HEK293 (cell line): ENCODE data around the gene MAP3K9.

Experiments
- CTCF ChIA-PET: fragments of 350-600 bp; formaldehyde crosslinking; extraction: SDS; loops from one replicate; lab custom pipeline; 2021; ENCODE audit warnings: antibody characterized with exemption; lab: Yijun Ruan, JAX
- POLR2A ChIA-PET: fragments of 300-600 bp; formaldehyde crosslinking; extraction: SDS; loops from one replicate; lab custom pipeline; 2020; ENCODE audit warnings: antibody characterized with exemption, inconsistent platforms; lab: Yijun Ruan, JAX
- H3K27ac ChIP-seq: fragments of 200-500 bp; sonication (Bioruptor generic); 2 replicates; pipeline ENCODE4 v1.5.1; 2014; ENCODE audit warnings: low read depth, low read length, control low read depth, inconsistent platforms; ENCODE audit errors: extremely low read depth
- H3K36me3 ChIP-seq, 2 experiments: fragments of 200-500 bp in 1 of 2; sonication (Bioruptor generic) in 1 of 2; 1 replicate in 1 of 2; 2 replicates in 1 of 2; pipeline ENCODE4 v1.5.1; 2014 to 2017; ENCODE audit warnings: inconsistent platforms in 2 of 2, low read length in 2 of 2; ENCODE audit not compliant: control insufficient read depth in 2 of 2, insufficient read depth in 1 of 2
- H3K4me1 ChIP-seq: fragments of 200-500 bp; sonication (Bioruptor generic); 2 replicates; pipeline ENCODE4 v1.5.1; 2014; ENCODE audit warnings: mild to moderate bottlenecking, low read length, inconsistent platforms; ENCODE audit not compliant: control insufficient read depth, insufficient read depth
- H3K4me3 ChIP-seq: 2 replicates; pipeline ENCODE4 v1.5.1; 2011; ENCODE audit warnings: low read depth, mild to moderate bottlenecking, control low read depth, low read length, moderate library complexity
- H3K9me3 ChIP-seq: fragments of 200-500 bp; sonication (Bioruptor generic); 2 replicates; pipeline ENCODE4 v1.5.1; 2014; ENCODE audit warnings: low read depth, low read length, inconsistent platforms; ENCODE audit not compliant: control insufficient read depth, insufficient read depth
- EGR2 ChIP-seq: fragments of 450-650 bp; formaldehyde crosslinking; IDR thresholded peaks from 2 replicates; pipeline ENCODE4 v1.5.1; 2016; ENCODE audit warnings: low read depth, missing biosample characterization, missing genetic modification characterization
- FEZF1 ChIP-seq: fragments of 450-650 bp; formaldehyde crosslinking; IDR thresholded peaks from 2 replicates; pipeline ENCODE4 v1.5.1; 2016; ENCODE audit warnings: missing biosample characterization, missing genetic modification characterization
- GLI4 ChIP-seq: fragments of 450-650 bp; formaldehyde crosslinking; IDR thresholded peaks from 2 replicates; pipeline ENCODE4 v1.5.1; 2016; ENCODE audit warnings: missing biosample characterization, missing genetic modification characterization
- PRDM1 ChIP-seq: fragments of 450-650 bp; formaldehyde crosslinking; IDR thresholded peaks from 2 replicates; pipeline ENCODE4; 2016; ENCODE audit warnings: missing biosample characterization, missing genetic modification characterization
- TRIM28 ChIP-seq: IDR thresholded peaks from 2 replicates; pipeline ENCODE4 v1.6.1; 2011; ENCODE audit warnings: low read length, control low read depth, borderline replicate concordance
- ZBTB6 ChIP-seq: fragments of 450-650 bp; formaldehyde crosslinking; IDR thresholded peaks from 2 replicates; pipeline ENCODE4 v1.5.1; 2017; ENCODE audit warnings: missing biosample characterization, missing genetic modification characterization
- ZFP3 ChIP-seq: fragments of 450-650 bp; formaldehyde crosslinking; IDR thresholded peaks from 2 replicates; pipeline ENCODE4 v1.5.1; 2016; ENCODE audit warnings: low read depth, missing biosample characterization, missing genetic modification characterization
- ZNF184 ChIP-seq: fragments of 450-650 bp; IDR thresholded peaks from 2 replicates; pipeline ENCODE4 v1.5.1; 2018; ENCODE audit warnings: missing biosample characterization, mild to moderate bottlenecking, missing genetic modification characterization
- ZNF202 ChIP-seq: fragments of 450-650 bp; formaldehyde crosslinking; IDR thresholded peaks from 2 replicates; pipeline ENCODE4 v1.5.1; 2016; ENCODE audit warnings: missing biosample characterization, missing genetic modification characterization, borderline replicate concordance
- ZNF223 ChIP-seq: fragments of 450-650 bp; formaldehyde crosslinking; IDR thresholded peaks from 2 replicates; pipeline ENCODE4 v1.5.1; 2016; ENCODE audit warnings: missing biosample characterization, missing genetic modification characterization
- ZNF324 ChIP-seq: fragments of 450-650 bp; formaldehyde crosslinking; IDR thresholded peaks from 2 replicates; pipeline ENCODE4 v1.5.1; 2016; ENCODE audit warnings: missing biosample characterization, missing genetic modification characterization
- ZNF341 ChIP-seq: fragments of 450-650 bp; formaldehyde crosslinking; IDR thresholded peaks from 2 replicates; pipeline ENCODE4; 2016; ENCODE audit warnings: low read depth, missing biosample characterization, missing genetic modification characterization
- ZNF394 ChIP-seq: fragments of 450-650 bp; formaldehyde crosslinking; IDR thresholded peaks from 2 replicates; pipeline ENCODE4 v1.5.1; 2016; ENCODE audit warnings: missing biosample characterization, missing genetic modification characterization, mild to moderate bottlenecking, moderate library complexity, borderline replicate concordance
- ZNF514 ChIP-seq: fragments of 450-650 bp; formaldehyde crosslinking; IDR thresholded peaks from 2 replicates; pipeline ENCODE4 v1.5.1; 2016; ENCODE audit warnings: missing biosample characterization, missing genetic modification characterization
- ZNF544 ChIP-seq: fragments of 450-650 bp; formaldehyde crosslinking; IDR thresholded peaks from 2 replicates; pipeline ENCODE4 v1.5.0; 2017; ENCODE audit warnings: missing biosample characterization, missing genetic modification characterization
- ZNF580 ChIP-seq: fragments of 450-650 bp; formaldehyde crosslinking; IDR thresholded peaks from 2 replicates; pipeline ENCODE4 v1.5.1; 2016; ENCODE audit warnings: missing biosample characterization, missing genetic modification characterization
- ZNF626 ChIP-seq: fragments of 450-650 bp; sonication (Bioruptor Pico); formaldehyde crosslinking; IDR thresholded peaks from 2 replicates; pipeline ENCODE4 v1.5.1; 2018; ENCODE audit warnings: missing biosample characterization, missing genetic modification characterization, inconsistent platforms
- ZNF629 ChIP-seq: fragments of 450-650 bp; formaldehyde crosslinking; IDR thresholded peaks from 2 replicates; pipeline ENCODE4 v1.5.1; 2017; ENCODE audit warnings: missing biosample characterization, missing genetic modification characterization
- ZNF658 ChIP-seq: fragments of 450-650 bp; formaldehyde crosslinking; IDR thresholded peaks from 2 replicates; pipeline ENCODE4; 2016; ENCODE audit warnings: missing biosample characterization, missing genetic modification characterization
- ZNF776 ChIP-seq: fragments of 450-650 bp; formaldehyde crosslinking; IDR thresholded peaks from 2 replicates; pipeline ENCODE4 v1.5.0; 2017; ENCODE audit warnings: missing biosample characterization, missing genetic modification characterization, borderline replicate concordance
- ZNF791 ChIP-seq: fragments of 450-650 bp; formaldehyde crosslinking; IDR thresholded peaks from 2 replicates; pipeline ENCODE4 v1.5.1; 2016; ENCODE audit warnings: missing biosample characterization, missing genetic modification characterization
- ZNF792 ChIP-seq: fragments of 450-650 bp; formaldehyde crosslinking; IDR thresholded peaks from 2 replicates; pipeline ENCODE4 v1.5.1; 2016; ENCODE audit warnings: missing biosample characterization, missing genetic modification characterization
- ZSCAN16 ChIP-seq: fragments of 450-650 bp; formaldehyde crosslinking; IDR thresholded peaks from 2 replicates; pipeline ENCODE4 v1.5.1; 2016; ENCODE audit warnings: missing biosample characterization, missing genetic modification characterization
- TF ChIP-seq, protein P1 (sequence below): fragments of 450-650 bp; formaldehyde crosslinking; IDR thresholded peaks from 2 replicates; pipeline ENCODE4 v1.5.1; 2016; ENCODE audit warnings: missing biosample characterization, missing genetic modification characterization
- TF ChIP-seq, protein P2 (sequence below): fragments of 450-650 bp; formaldehyde crosslinking; IDR thresholded peaks from 2 replicates; pipeline ENCODE4 v1.5.1; 2017; ENCODE audit warnings: missing biosample characterization, missing genetic modification characterization
- TF ChIP-seq, protein P3 (sequence below): fragments of 450-650 bp; formaldehyde crosslinking; IDR thresholded peaks from 2 replicates; pipeline ENCODE4 v1.5.1; 2016; ENCODE audit warnings: missing biosample characterization, missing genetic modification characterization
- TF ChIP-seq, protein P4 (sequence below): fragments of 450-650 bp; formaldehyde crosslinking; IDR thresholded peaks from 2 replicates; pipeline ENCODE4 v1.5.1; 2016; ENCODE audit warnings: missing biosample characterization, missing genetic modification characterization

The MAP3K9 gene

GRCh38 chr14:70796551-70796950 lies 12.8 kb downstream of the MAP3K9 start:
- H3K36me3 ChIP-seq: peaks cover 0 to 37% of the 10 kb centered on the region in 2 experiments; a peak in 2 of 3 replicates
- no peaks in the 10 kb centered on the region for H3K4me1 ChIP-seq
- no peak overlapping the region for H3K27ac ChIP-seq
- TF ChIP-seq ZNF202 (tag by site-specific recombination): no peak
- TF ChIP-seq PRDM1: no peak
- TF ChIP-seq ZNF658 (tag by site-specific recombination): no peak
- no peak for TF ChIP-seq ZNF324
- TF ChIP-seq TRIM28: no peak
- no peak for TF ChIP-seq ZNF394 (tag by site-specific recombination)
- no peak for TF ChIP-seq ZNF629 (tag by site-specific recombination)
- TF ChIP-seq ZBTB6 (tag by site-specific recombination): no peak
- TF ChIP-seq ZNF341 (tag by site-specific recombination): no peak
- TF ChIP-seq ZNF791 (tag by site-specific recombination): no peak
- no peak for TF ChIP-seq ZNF514 (tag by site-specific recombination)
- TF ChIP-seq, protein P1, sequence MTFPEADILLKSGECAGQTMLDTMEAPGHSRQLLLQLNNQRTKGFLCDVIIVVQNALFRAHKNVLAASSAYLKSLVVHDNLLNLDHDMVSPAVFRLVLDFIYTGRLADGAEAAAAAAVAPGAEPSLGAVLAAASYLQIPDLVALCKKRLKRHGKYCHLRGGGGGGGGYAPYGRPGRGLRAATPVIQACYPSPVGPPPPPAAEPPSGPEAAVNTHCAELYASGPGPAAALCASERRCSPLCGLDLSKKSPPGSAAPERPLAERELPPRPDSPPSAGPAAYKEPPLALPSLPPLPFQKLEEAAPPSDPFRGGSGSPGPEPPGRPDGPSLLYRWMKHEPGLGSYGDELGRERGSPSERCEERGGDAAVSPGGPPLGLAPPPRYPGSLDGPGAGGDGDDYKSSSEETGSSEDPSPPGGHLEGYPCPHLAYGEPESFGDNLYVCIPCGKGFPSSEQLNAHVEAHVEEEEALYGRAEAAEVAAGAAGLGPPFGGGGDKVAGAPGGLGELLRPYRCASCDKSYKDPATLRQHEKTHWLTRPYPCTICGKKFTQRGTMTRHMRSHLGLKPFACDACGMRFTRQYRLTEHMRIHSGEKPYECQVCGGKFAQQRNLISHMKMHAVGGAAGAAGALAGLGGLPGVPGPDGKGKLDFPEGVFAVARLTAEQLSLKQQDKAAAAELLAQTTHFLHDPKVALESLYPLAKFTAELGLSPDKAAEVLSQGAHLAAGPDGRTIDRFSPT (tag by site-specific recombination): no peak
- no peak for TF ChIP-seq EGR2 (tag by site-specific recombination)
- no peak for TF ChIP-seq ZSCAN16 (tag by site-specific recombination)
- no peak for TF ChIP-seq ZNF776 (tag by site-specific recombination)
- TF ChIP-seq, protein P2, sequence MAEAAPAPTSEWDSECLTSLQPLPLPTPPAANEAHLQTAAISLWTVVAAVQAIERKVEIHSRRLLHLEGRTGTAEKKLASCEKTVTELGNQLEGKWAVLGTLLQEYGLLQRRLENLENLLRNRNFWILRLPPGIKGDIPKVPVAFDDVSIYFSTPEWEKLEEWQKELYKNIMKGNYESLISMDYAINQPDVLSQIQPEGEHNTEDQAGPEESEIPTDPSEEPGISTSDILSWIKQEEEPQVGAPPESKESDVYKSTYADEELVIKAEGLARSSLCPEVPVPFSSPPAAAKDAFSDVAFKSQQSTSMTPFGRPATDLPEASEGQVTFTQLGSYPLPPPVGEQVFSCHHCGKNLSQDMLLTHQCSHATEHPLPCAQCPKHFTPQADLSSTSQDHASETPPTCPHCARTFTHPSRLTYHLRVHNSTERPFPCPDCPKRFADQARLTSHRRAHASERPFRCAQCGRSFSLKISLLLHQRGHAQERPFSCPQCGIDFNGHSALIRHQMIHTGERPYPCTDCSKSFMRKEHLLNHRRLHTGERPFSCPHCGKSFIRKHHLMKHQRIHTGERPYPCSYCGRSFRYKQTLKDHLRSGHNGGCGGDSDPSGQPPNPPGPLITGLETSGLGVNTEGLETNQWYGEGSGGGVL (tag by site-specific recombination): no peak
- TF ChIP-seq ZNF792 (tag by site-specific recombination): no peak
- TF ChIP-seq, protein P3, sequence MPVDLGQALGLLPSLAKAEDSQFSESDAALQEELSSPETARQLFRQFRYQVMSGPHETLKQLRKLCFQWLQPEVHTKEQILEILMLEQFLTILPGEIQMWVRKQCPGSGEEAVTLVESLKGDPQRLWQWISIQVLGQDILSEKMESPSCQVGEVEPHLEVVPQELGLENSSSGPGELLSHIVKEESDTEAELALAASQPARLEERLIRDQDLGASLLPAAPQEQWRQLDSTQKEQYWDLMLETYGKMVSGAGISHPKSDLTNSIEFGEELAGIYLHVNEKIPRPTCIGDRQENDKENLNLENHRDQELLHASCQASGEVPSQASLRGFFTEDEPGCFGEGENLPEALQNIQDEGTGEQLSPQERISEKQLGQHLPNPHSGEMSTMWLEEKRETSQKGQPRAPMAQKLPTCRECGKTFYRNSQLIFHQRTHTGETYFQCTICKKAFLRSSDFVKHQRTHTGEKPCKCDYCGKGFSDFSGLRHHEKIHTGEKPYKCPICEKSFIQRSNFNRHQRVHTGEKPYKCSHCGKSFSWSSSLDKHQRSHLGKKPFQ (tag by site-specific recombination): no peak
- no peak for TF ChIP-seq ZFP3
- TF ChIP-seq GLI4 (tag by site-specific recombination): no peak
- CTCF ChIA-PET: no interaction called here
- H3K9me3 ChIP-seq: no peaks in the 10 kb centered on the region
- no peak overlapping the region for H3K4me3 ChIP-seq
- POLR2A ChIA-PET: no interaction called here

GRCh38 chr14:70794294-70794693 lies 15.0 kb downstream of the MAP3K9 start:
- CTCF ChIA-PET: no interaction called here

More at GRCh38 chr14:70794294-70794693, 15.0 kb downstream of the MAP3K9 start:
- POLR2A ChIA-PET: no interaction called here
- H3K36me3 ChIP-seq: peaks cover 0 to 26% of the 10 kb centered on the region in 2 experiments; a peak in 2 of 3 replicates
- TF ChIP-seq FEZF1 (no peak), ZNF544 (tag by site-specific recombination) (no peak), ZNF580 (tag by site-specific recombination) (no peak), ZNF626 (no peak), ZNF223 (tag by site-specific recombination) (no peak), ZNF184 (tag by site-specific recombination) (no peak), EGR2 (tag by site-specific recombination) (no peak)
- TF ChIP-seq, protein P4, sequence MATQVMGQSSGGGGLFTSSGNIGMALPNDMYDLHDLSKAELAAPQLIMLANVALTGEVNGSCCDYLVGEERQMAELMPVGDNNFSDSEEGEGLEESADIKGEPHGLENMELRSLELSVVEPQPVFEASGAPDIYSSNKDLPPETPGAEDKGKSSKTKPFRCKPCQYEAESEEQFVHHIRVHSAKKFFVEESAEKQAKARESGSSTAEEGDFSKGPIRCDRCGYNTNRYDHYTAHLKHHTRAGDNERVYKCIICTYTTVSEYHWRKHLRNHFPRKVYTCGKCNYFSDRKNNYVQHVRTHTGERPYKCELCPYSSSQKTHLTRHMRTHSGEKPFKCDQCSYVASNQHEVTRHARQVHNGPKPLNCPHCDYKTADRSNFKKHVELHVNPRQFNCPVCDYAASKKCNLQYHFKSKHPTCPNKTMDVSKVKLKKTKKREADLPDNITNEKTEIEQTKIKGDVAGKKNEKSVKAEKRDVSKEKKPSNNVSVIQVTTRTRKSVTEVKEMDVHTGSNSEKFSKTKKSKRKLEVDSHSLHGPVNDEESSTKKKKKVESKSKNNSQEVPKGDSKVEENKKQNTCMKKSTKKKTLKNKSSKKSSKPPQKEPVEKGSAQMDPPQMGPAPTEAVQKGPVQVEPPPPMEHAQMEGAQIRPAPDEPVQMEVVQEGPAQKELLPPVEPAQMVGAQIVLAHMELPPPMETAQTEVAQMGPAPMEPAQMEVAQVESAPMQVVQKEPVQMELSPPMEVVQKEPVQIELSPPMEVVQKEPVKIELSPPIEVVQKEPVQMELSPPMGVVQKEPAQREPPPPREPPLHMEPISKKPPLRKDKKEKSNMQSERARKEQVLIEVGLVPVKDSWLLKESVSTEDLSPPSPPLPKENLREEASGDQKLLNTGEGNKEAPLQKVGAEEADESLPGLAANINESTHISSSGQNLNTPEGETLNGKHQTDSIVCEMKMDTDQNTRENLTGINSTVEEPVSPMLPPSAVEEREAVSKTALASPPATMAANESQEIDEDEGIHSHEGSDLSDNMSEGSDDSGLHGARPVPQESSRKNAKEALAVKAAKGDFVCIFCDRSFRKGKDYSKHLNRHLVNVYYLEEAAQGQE (tag by site-specific recombination): no peak
- H3K27ac ChIP-seq: no peak overlapping the region
- no peaks in the 10 kb centered on the region for H3K9me3 ChIP-seq
- H3K4me3 ChIP-seq: no peak overlapping the region
- H3K4me1 ChIP-seq: peaks cover 4% of the 10 kb centered on the region
